Body of pancreas (tissue), 4 donors: ENCODE measurements around the gene ASTE1. TPM values are rescaled to one million over a fixed set of nuclear protein-coding genes. Genes with fewer than 3 reads are reported as not detected.
A peak's percentile ranks its signal among the peaks of the same experiment; 100 is the strongest.
"Not testable (repeated sequence)": the region's sequence is repeated elsewhere in the genome, so short reads cannot be mapped to it uniquely, and the experiment has no call there.

Experiments
- ATAC-seq: fragments of 150-250 bp; one replicate; pipeline ENCODE4 v1.9.1; 2016
- DNase-seq, 4 donors: peaks; one replicate each; pipeline ENCODE4 v3.0.0-alpha.2; 2019
- H3K27ac ChIP-seq, 4 donors: fragments of 200-600 bp; sonication (generic); 1 replicate in 3 of 4; 2 replicates in 1 of 4; pipeline versions ENCODE4 v1.5.1 to v1.6.1; 2016 to 2019; ENCODE audit warnings: mild to moderate bottlenecking in 1 of 4, mixed read lengths in 1 of 4, moderate library complexity in 1 of 4
- H3K27me3 ChIP-seq, 2 donors: fragments of 200-600 bp; sonication (generic); one replicate each; pipeline ENCODE4 v1.6.0; 2016; ENCODE audit warnings: mild to moderate bottlenecking in 1 of 2
- H3K36me3 ChIP-seq, 2 donors: fragments of 200-600 bp; sonication (generic); replicated peaks in 1 of 2; 2 replicates each; pipeline ENCODE4 v1.5.1; 2016; ENCODE audit warnings: low read depth in 2 of 2; ENCODE audit not compliant: insufficient read depth in 1 of 2
- H3K4me1 ChIP-seq: fragments of 200-600 bp; sonication (generic); one replicate; pipeline ENCODE4 v1.6.0; 2016
- H3K4me3 ChIP-seq, 2 donors: fragments of 200-600 bp; sonication (generic); 1 replicate in 1 of 2; 2 replicates in 1 of 2; pipeline ENCODE4 v1.5.1; 2016 to 2019
- H3K9me3 ChIP-seq, 3 donors: fragments of 200-600 bp; sonication (generic); 1 replicate in 2 of 3; 2 replicates in 1 of 3; pipeline ENCODE4 v1.5.1; 2016
- POLR2A ChIP-seq, 3 donors: fragments of 450-650 bp; IDR thresholded peaks; one replicate each; pipeline ENCODE4 v1.6.1; 2016; ENCODE audit warnings: antibody characterized with exemption in 3 of 3, mild to moderate bottlenecking in 2 of 3
- WGBS, 2 donors: methylation state at CpG; one replicate each; pipeline ENCODE4 v1.1.5; 2017; 5-methylcytosine and 5-hydroxymethylcytosine counted together
- intact Hi-C: fragments of 100-400 bp; cut with DNase I; formaldehyde crosslinking; loops from one replicate; pipeline ENCODE4 v1.15.1; 2023
- total RNA-seq, 2 donors: library from RNA; depleted of rRNA; stranded (reverse); fragments of >200 nt; gene quantifications; one replicate each; pipeline ENCODE4 v1.1.0, GENCODE V29; 2016
- TF ChIP-seq, protein P1 (sequence below), 7 experiments: fragments of 450-650 bp in 4 of 7; fragments of 200-600 bp in 3 of 7; sonication (generic) in 3 of 7; IDR thresholded peaks; one replicate each; pipeline ENCODE4 v1.5.1; 2016 to 2019; ENCODE audit warnings: antibody characterized with exemption in 7 of 7

Gene ASTE1
- total RNA-seq, 2 donors from 2014 or later, result 3.4 to 10.5 TPM

GRCh38 chr3:131067983-131068382 lies 41.4 kb upstream of the ASTE1 start:
- no peaks in the 10 kb centered on the region for H3K9me3 ChIP-seq
- TF ChIP-seq POLR2A (IDR thresholded peaks at IDR 0.05), result no peak
- TF ChIP-seq, protein P1, sequence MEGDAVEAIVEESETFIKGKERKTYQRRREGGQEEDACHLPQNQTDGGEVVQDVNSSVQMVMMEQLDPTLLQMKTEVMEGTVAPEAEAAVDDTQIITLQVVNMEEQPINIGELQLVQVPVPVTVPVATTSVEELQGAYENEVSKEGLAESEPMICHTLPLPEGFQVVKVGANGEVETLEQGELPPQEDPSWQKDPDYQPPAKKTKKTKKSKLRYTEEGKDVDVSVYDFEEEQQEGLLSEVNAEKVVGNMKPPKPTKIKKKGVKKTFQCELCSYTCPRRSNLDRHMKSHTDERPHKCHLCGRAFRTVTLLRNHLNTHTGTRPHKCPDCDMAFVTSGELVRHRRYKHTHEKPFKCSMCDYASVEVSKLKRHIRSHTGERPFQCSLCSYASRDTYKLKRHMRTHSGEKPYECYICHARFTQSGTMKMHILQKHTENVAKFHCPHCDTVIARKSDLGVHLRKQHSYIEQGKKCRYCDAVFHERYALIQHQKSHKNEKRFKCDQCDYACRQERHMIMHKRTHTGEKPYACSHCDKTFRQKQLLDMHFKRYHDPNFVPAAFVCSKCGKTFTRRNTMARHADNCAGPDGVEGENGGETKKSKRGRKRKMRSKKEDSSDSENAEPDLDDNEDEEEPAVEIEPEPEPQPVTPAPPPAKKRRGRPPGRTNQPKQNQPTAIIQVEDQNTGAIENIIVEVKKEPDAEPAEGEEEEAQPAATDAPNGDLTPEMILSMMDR (IDR thresholded peaks at IDR 0.05), result no peak
- ATAC-seq (no peak), DNase-seq (no peak)
- no peak overlapping the region for H3K4me3 ChIP-seq
- H3K4me1 ChIP-seq, result no peaks in the 10 kb centered on the region
- no peaks in the 10 kb centered on the region for H3K36me3 ChIP-seq
- intact Hi-C loops, result no loop called here
- H3K27me3 ChIP-seq, result no peaks in the 10 kb centered on the region
- H3K27ac ChIP-seq, result no peak overlapping the region

DNA sequence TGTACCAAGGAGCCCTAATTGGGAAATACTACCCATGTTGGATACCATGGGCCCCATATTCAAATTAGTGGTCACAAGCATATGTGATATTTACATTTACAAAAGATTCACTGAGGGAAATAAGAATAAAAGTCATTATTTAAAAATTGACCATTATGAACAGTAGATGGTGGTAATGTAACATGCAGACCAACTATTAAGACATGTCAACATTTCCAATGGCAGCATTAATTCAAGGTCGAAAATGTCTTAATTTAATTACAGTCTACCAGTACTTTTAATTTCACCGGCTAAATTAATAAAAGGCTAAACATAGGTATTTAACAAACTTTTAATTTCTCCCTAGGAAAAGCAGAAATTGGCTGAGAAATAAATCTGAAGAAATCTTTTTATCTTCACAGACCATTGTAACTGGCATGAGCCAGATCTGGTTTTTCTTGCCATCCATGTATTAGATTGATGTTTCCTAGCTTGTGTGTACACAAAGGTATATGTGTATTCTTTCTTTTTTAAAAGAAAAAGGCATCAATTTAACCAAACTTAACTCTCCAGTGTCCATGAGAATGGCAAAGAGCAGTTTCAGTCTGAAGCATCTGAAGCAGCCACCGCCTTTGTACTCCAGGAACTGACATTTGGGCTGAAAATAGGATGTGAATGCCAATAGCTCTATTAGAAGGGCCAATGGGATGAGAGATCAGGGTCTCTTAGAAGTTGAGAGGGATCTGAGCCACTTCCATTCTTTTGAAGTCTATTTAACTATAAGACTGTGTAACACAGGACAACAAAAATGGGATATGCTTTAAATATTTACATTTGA lies 26.6 kb upstream of the ASTE1 start:
- no peaks in the 10 kb centered on the region for H3K27me3 ChIP-seq
- H3K27ac ChIP-seq, result no peak overlapping the region
- no peaks in the 10 kb centered on the region for H3K4me1 ChIP-seq
- intact Hi-C loops, result no loop called here
- no peak overlapping the region for H3K4me3 ChIP-seq
- no peak for ATAC-seq
- no peak for DNase-seq
- TF ChIP-seq, protein P1 (IDR thresholded peaks at IDR 0.05), result peak; percentile 9 to 39 (median 25)
- TF ChIP-seq POLR2A (IDR thresholded peaks at IDR 0.05), result no peak
- H3K36me3 ChIP-seq, result no peaks in the 10 kb centered on the region
- H3K9me3 ChIP-seq, result no peaks in the 10 kb centered on the region
- 66 to 72% methylated on average over 3 of the region's 3 CpGs for WGBS, 2 donors

- TF ChIP-seq POLR2A (IDR thresholded peaks at IDR 0.05), result no peak
- TF ChIP-seq, protein P1 (IDR thresholded peaks at IDR 0.05), result no peak
- Histone ChIP-seq H3K27me3 (no peaks in the 10 kb centered on the region), H3K9me3 (no peaks in the 10 kb centered on the region), H3K4me1 (no peaks in the 10 kb centered on the region), H3K36me3 (no peaks in the 10 kb centered on the region), H3K27ac (no peak overlapping the region), H3K4me3 (no peak overlapping the region)
- ATAC-seq (no peak), DNase-seq (no peak)
- intact Hi-C loops, result no loop called here
- WGBS, 2 donors, result 48 to 56% methylated on average over 3 of the region's 3 CpGs
These were observed 23.4 kb upstream of the ASTE1 start for GRCh38 chr3:131050001-131050400.

DNA sequence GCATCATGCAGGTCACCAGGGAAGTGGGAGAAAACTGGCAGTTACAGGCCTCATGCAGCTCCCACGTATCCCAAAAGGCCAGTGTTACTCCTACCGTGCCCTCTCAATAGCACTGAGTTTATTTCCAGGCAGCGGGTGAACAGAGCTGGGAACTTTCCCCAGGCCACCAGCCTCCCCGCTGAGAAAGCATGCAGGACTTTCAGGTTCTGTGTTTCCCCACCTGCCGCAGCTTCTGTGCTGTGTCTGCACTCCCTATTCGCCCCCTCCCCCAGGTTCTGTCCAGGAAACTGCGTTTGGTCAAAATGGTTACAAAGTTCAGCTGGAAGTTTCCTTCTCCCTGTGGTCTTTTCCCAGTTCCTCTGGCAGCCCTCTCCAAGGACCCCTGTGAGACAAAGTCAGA lies 21.4 kb upstream of the ASTE1 start:
- DNase-seq, result no peak
- Histone ChIP-seq H3K9me3 (no peaks in the 10 kb centered on the region), H3K4me1 (no peaks in the 10 kb centered on the region), H3K36me3 (peaks cover 0 to 4% of the 10 kb centered on the region in 2 donors), H3K27me3 (no peaks in the 10 kb centered on the region), H3K4me3 (no peak overlapping the region), H3K27ac (no peak overlapping the region)
- no peak for TF ChIP-seq POLR2A (IDR thresholded peaks at IDR 0.05)
- TF ChIP-seq, protein P1 (IDR thresholded peaks at IDR 0.05), result no peak
- ATAC-seq, result no peak
- intact Hi-C loops, result no loop called here
- 75 to 80% methylated on average over 6 to 7 of the region's 7 CpGs for WGBS, 2 donors

GRCh38 chr3:131047582-131047981 lies 21.0 kb upstream of the ASTE1 start:
- TF ChIP-seq, protein P1 (IDR thresholded peaks at IDR 0.05), result no peak
- TF ChIP-seq POLR2A (IDR thresholded peaks at IDR 0.05), result no peak
- Histone ChIP-seq H3K4me3 (no peak overlapping the region), H3K36me3 (peaks cover 0 to 4% of the 10 kb centered on the region in 2 donors), H3K27me3 (no peaks in the 10 kb centered on the region), H3K27ac (no peak overlapping the region), H3K9me3 (no peaks in the 10 kb centered on the region), H3K4me1 (no peaks in the 10 kb centered on the region)
- ATAC-seq, result no peak
- intact Hi-C loops, result no loop called here
- DNase-seq, result peak in 1 of 4 donors; percentile 13
- 83 to 96% methylated on average over 2 of the region's 2 CpGs for WGBS, 2 donors

GRCh38 chr3:131042271-131042985 lies 15.8 kb upstream of the ASTE1 start:
- ATAC-seq, H3K9me3 ChIP-seq, DNase-seq, H3K36me3 ChIP-seq, H3K4me1 ChIP-seq, intact Hi-C loops, H3K4me3 ChIP-seq, H3K27me3 ChIP-seq, H3K27ac ChIP-seq: not testable (repeated sequence)
- 79 to 84% methylated on average over 9 to 10 of the region's 10 CpGs for WGBS, 2 donors
